Stomach (tissue), 9 donors: ENCODE data around the gene MKS1. TPM values are rescaled to one million over a fixed set of nuclear protein-coding genes. Genes with fewer than 3 reads are reported as not detected.

Source experiments
- DNase-seq, 2 donors: peaks; one replicate each; pipeline versions ENCODE4 v3.0.0 to v3.0.0-alpha.2; 2013 to 2019
- H3K27ac ChIP-seq, 5 donors: fragments of 200-600 bp in 4 of 5; sonication (generic) in 4 of 5; one replicate each; pipeline ENCODE4 v1.5.1; 2013 to 2019; ENCODE audit warnings: mild to moderate bottlenecking in 1 of 5, moderate library complexity in 1 of 5
- H3K27me3 ChIP-seq, 3 donors: fragments of 200-600 bp; sonication (generic); one replicate each; pipeline ENCODE4 v1.5.1; 2017 to 2019; ENCODE audit warnings: mixed run types in 1 of 3
- H3K36me3 ChIP-seq, 4 donors: fragments of 200-600 bp; sonication (generic); 1 replicate in 3 of 4; 2 replicates in 1 of 4; pipeline ENCODE4 v1.5.1; 2016 to 2019
- H3K4me1 ChIP-seq, 4 donors: fragments of 200-600 bp; sonication (generic); one replicate each; pipeline ENCODE4 v1.5.1; 2016 to 2019
- H3K4me3 ChIP-seq, 4 donors: fragments of 200-600 bp; sonication (generic) in 3 of 4; one replicate each; pipeline ENCODE4 v1.5.1; 2016 to 2019; ENCODE audit warnings: mild to moderate bottlenecking in 1 of 4
- H3K9me3 ChIP-seq, 4 donors: fragments of 200-600 bp; sonication (generic); one replicate each; pipeline ENCODE4 v1.5.1; 2016 to 2019
- EP300 ChIP-seq: sonication (generic); formaldehyde crosslinking; IDR thresholded peaks from one replicate; pipeline ENCODE4 v1.6.1; 2017; ENCODE audit warnings: antibody characterized with exemption
- POLR2A ChIP-seq, 4 donors: fragments of 450-650 bp; IDR thresholded peaks; one replicate each; pipeline ENCODE4 v1.6.1; 2016; ENCODE audit warnings: antibody characterized with exemption in 4 of 4, control low read depth in 2 of 4, mild to moderate bottlenecking in 1 of 4, moderate library complexity in 1 of 4
- POLR2AphosphoS5 ChIP-seq, 3 donors: sonication (generic); formaldehyde crosslinking; IDR thresholded peaks; one replicate each; pipeline ENCODE4 v1.6.1; 2016; ENCODE audit warnings: antibody characterized with exemption in 3 of 3
- WGBS, 5 donors: extraction: QIAGEN DNeasy Blood & Tissue Kit in 3 of 5; methylation state at CpG; one replicate each; pipeline versions ENCODE4 v1.1.5 to v1.1.7; 2013 to 2018; 5-methylcytosine and 5-hydroxymethylcytosine counted together
- intact Hi-C: fragments of 100-400 bp; cut with DNase I; formaldehyde crosslinking; loops from one replicate; pipeline ENCODE4 v1.15.1; 2023; ENCODE audit warnings: low total_unique reads
- polyA plus RNA-seq, 3 donors: library from polyadenylated mRNA; stranded (reverse); fragments of 200-250 nt; gene quantifications; one replicate each; pipeline ENCODE4 v1.2.3, GENCODE V29; 2013
- total RNA-seq, 5 donors: library from RNA; depleted of rRNA; stranded (reverse); fragments of >200 nt; gene quantifications; one replicate each; pipeline versions ENCODE4 v1.1.0 to v1.2.3, GENCODE V29; 2014 to 2016
- TF ChIP-seq, protein P1 (sequence below), 7 experiments: fragments of 450-650 bp in 4 of 7; fragments of 200-600 bp in 3 of 7; sonication (generic) in 3 of 7; IDR thresholded peaks; one replicate each; pipeline ENCODE4 v1.5.1; 2016 to 2019; ENCODE audit warnings: antibody characterized with exemption in 7 of 7, control low read depth in 2 of 7, mild to moderate bottlenecking in 1 of 7
- donor health status: healthy with polysubstance abuse.
- donor health status: Bipolar disorder and iron deficiency.
- donor health status: healthy.

The MKS1 gene
- total and polyA plus RNA-seq, 8 donors = 3.1 to 18.0 (median 10.1) TPM

GRCh38 chr17:58231641-58232040 is 12.6 kb upstream of the MKS1 start:
- H3K4me3 ChIP-seq = no peak overlapping the region
- H3K27ac ChIP-seq = no peak overlapping the region
- intact Hi-C loops = no loop called here
- no peaks in the 10 kb centered on the region for H3K36me3 ChIP-seq
- DNase-seq = no peak
- no peak for TF ChIP-seq POLR2AphosphoS5 (IDR thresholded peaks at IDR 0.05)
- TF ChIP-seq, protein P1, sequence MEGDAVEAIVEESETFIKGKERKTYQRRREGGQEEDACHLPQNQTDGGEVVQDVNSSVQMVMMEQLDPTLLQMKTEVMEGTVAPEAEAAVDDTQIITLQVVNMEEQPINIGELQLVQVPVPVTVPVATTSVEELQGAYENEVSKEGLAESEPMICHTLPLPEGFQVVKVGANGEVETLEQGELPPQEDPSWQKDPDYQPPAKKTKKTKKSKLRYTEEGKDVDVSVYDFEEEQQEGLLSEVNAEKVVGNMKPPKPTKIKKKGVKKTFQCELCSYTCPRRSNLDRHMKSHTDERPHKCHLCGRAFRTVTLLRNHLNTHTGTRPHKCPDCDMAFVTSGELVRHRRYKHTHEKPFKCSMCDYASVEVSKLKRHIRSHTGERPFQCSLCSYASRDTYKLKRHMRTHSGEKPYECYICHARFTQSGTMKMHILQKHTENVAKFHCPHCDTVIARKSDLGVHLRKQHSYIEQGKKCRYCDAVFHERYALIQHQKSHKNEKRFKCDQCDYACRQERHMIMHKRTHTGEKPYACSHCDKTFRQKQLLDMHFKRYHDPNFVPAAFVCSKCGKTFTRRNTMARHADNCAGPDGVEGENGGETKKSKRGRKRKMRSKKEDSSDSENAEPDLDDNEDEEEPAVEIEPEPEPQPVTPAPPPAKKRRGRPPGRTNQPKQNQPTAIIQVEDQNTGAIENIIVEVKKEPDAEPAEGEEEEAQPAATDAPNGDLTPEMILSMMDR (IDR thresholded peaks at IDR 0.05) = no peak
- no peak for TF ChIP-seq POLR2A (IDR thresholded peaks at IDR 0.05)
- no peak for TF ChIP-seq EP300
- no peaks in the 10 kb centered on the region for H3K4me1 ChIP-seq
- 57 to 64% (median 62%) methylated on average over 2 of the region's 2 CpGs for WGBS, 5 donors
- H3K27me3 ChIP-seq = peaks cover 0 to 68% (median 9%) of the 10 kb centered on the region in 3 donors
- no peaks in the 10 kb centered on the region for H3K9me3 ChIP-seq

DNA sequence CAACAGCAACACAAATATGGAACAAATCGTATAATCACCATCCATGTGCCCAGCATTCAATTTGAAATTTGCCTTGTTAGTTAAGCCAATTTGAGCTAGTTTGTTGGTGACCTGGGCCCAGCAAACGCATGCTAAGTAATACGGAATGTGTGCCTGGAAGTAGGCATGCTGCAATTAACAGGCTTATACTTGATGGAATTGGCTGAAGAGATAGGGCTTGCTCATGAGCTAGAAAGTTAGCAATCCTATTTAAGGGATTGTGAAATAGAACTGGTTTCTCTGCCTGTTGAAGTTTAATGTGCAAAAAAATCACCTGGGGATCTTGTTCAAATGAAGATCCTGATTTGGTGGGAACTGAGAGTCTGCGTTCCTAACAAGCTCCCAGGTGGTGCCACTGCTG is 10.8 kb upstream of the MKS1 start:
- no peak for DNase-seq
- Histone ChIP-seq H3K4me1 (no peaks in the 10 kb centered on the region), H3K27me3 (peaks cover 0 to 50% (median 9%) of the 10 kb centered on the region in 3 donors), H3K4me3 (no peak overlapping the region), H3K9me3 (no peaks in the 10 kb centered on the region), H3K36me3 (no peaks in the 10 kb centered on the region), H3K27ac (no peak overlapping the region)
- WGBS, 5 donors = 88 to 93% (median 90%) methylated on average over 4 of the region's 4 CpGs
- TF ChIP-seq POLR2A (IDR thresholded peaks at IDR 0.05) (no peak), POLR2AphosphoS5 (IDR thresholded peaks at IDR 0.05) (no peak), EP300 (no peak)
- TF ChIP-seq, protein P1 (IDR thresholded peaks at IDR 0.05) = no peak
- intact Hi-C loops = no loop called here

DNA sequence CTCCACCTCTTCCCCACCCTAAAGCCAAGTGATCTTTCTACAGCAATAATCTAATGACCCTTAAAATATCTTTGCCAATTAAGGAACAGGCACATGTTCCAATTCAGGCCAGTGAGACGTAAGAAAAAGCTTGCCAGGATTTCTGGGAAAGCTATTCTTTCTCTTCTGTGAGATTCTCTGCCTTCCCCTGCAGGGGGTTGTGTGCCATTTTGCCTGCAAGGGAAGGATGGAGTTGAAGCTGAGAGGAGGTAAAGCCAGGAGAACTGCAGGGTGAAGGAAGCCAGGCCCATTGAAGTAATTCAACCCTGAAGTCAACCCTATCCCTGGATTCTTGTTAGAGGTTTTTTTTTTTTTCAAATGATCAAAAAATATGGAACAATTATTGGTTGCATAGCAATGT is 10.3 kb upstream of the MKS1 start:
- Histone ChIP-seq H3K27me3 (peaks cover 0 to 45% (median 9%) of the 10 kb centered on the region in 3 donors), H3K27ac (no peak overlapping the region), H3K36me3 (no peaks in the 10 kb centered on the region), H3K4me3 (no peak overlapping the region), H3K9me3 (no peaks in the 10 kb centered on the region), H3K4me1 (no peaks in the 10 kb centered on the region)
- intact Hi-C loops = no loop called here
- TF ChIP-seq, protein P1 (IDR thresholded peaks at IDR 0.05) = no peak
- DNase-seq = no peak
- 27 to 78% (median 56%) methylated on average over 1 of the region's 1 CpG for WGBS, 5 donors

DNA sequence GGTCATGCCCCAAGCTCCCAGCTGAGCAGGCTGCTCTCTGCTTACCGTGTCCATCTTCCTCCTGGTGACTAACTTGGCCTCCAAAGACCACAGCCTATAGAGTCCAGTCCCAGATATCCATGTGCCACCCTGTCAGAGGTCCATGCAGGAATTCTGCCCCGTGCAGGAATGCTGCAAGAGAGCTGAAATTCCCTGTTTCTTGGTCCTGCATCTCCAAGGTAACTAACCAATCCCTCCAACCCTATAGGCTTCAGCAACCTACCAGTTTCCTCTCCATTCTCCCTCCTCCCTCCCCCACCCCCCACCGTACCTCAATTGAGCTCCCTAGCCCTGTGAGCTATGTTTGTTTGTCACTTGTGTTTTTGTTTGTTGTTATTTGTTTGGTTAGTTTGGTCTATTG is 9.6 kb upstream of the MKS1 start:
- H3K9me3 ChIP-seq = no peaks in the 10 kb centered on the region
- WGBS, 5 donors = 29 to 53% (median 42%) methylated on average over 2 to 3 of the region's 3 CpGs
- no peak for DNase-seq
- H3K4me3 ChIP-seq = no peak overlapping the region
- no peak overlapping the region for H3K27ac ChIP-seq
- TF ChIP-seq POLR2A (IDR thresholded peaks at IDR 0.05) (no peak), EP300 (no peak), POLR2AphosphoS5 (IDR thresholded peaks at IDR 0.05) (no peak)
- TF ChIP-seq, protein P1 (IDR thresholded peaks at IDR 0.05) = no peak
- no peaks in the 10 kb centered on the region for H3K36me3 ChIP-seq
- intact Hi-C loops = no loop called here
- H3K27me3 ChIP-seq = peaks cover 0 to 38% (median 9%) of the 10 kb centered on the region in 3 donors
- no peaks in the 10 kb centered on the region for H3K4me1 ChIP-seq
